NCI-H1092 treated with DMSO at 0.1 percent for 48 hours (cell line): ENCODE results near the gene APOBEC3H.
A peak's percentile ranks its signal among the peaks of the same experiment; 100 is the strongest.

Source experiments
- DNase-seq: peaks from one replicate; lab custom pipeline; 2025; lab: John Stamatoyannopoulos, UW

Gene APOBEC3H

GRCh38 chr22:39135092-39135896, 38.2 kb downstream of the APOBEC3H start:
- peak; percentile 19 for DNase-seq

GRCh38 chr22:39136317-39136716, 39.3 kb downstream of the APOBEC3H start:
- no peak for DNase-seq

- no peak for DNase-seq
Observed at GRCh38 chr22:39138357-39138997, 41.4 kb downstream of the APOBEC3H start.

- DNase-seq = no peak
Observed at GRCh38 chr22:39139933-39140332, 42.9 kb downstream of the APOBEC3H start.

GRCh38 chr22:39142088-39142680, 45.1 kb downstream of the APOBEC3H start:
- no peak for DNase-seq

- no peak for DNase-seq
Observed at GRCh38 chr22:39144101-39144767, 47.2 kb downstream of the APOBEC3H start.

GRCh38 chr22:39146256-39147101, 49.4 kb downstream of the APOBEC3H start:
- no peak for DNase-seq

GRCh38 chr22:39147335-39148025, 50.4 kb downstream of the APOBEC3H start:
- DNase-seq = no peak

- no peak for DNase-seq
Observed at GRCh38 chr22:39148026-39148726, 51.1 kb downstream of the APOBEC3H start.

GRCh38 chr22:39148727-39149535, 51.9 kb downstream of the APOBEC3H start:
- DNase-seq = no peak

- no peak for DNase-seq
Observed at GRCh38 chr22:39149915-39150847, 53.1 kb downstream of the APOBEC3H start.

GRCh38 chr22:39150848-39151215, 53.8 kb downstream of the APOBEC3H start:
- DNase-seq = no peak

- no peak for DNase-seq
Observed at GRCh38 chr22:39151329-39151975, 54.4 kb downstream of the APOBEC3H start.

GRCh38 chr22:39152024-39152510, 55.0 kb downstream of the APOBEC3H start:
- no peak for DNase-seq

GRCh38 chr22:39152511-39153219, 55.6 kb downstream of the APOBEC3H start, which contains the start of gene CBX7:
Gene CBX7 (minus strand): TSS chr22:39152680. CDS start chr22:39152444, 236 bp downstream.
- DNase-seq = peak; percentile 70

- no peak for DNase-seq
Observed at GRCh38 chr22:39153220-39153717, 56.2 kb downstream of the APOBEC3H start.
